ENCODE measurements around the gene BCAS4. TPM values are rescaled to one million over a fixed set of nuclear protein-coding genes. Genes with fewer than 3 reads are reported as not detected.

Gene BCAS4
- total and polyA plus RNA-seq, 3 donors from 2014 or later: 5.8 to 10.8 (median 7.6) TPM

DNA sequence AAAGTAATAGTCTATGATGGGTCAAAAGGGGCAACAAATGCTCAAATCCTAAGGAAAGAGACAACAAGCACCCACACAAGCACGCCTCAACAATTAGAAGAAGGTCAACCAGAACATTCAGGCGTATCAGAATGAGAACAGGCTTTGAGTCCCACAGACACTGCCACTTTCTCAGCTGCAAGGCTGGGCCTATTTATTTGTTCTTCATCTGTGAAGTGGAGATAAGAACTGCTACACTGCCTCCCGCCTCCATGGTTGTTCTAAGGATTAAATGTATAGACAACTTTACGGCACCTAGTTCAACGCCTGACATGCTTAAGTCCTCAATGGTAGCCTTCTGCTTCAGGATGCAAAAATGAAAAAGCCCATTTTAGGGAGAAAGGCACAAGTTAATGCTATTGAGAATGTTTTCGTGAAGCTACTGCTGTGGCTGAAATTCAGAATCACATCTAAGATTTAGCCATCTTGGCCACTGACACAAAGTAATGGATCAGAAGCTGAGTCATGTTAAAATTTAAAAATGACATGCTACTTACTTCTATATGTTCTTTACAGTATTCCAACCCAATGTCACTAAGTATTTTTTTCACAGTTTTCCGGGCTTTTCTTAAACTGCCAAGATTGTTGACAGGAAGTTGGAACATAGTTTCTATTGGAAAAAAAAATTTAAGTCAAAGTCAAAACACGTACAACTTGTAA is 108.6 kb downstream of the BCAS4 start:
- H3K4me1 ChIP-seq: peaks cover 10% of the 10 kb centered on the region
- no peak for TF ChIP-seq POLR2A (IDR thresholded peaks at IDR 0.05)
- TF ChIP-seq, protein P1, sequence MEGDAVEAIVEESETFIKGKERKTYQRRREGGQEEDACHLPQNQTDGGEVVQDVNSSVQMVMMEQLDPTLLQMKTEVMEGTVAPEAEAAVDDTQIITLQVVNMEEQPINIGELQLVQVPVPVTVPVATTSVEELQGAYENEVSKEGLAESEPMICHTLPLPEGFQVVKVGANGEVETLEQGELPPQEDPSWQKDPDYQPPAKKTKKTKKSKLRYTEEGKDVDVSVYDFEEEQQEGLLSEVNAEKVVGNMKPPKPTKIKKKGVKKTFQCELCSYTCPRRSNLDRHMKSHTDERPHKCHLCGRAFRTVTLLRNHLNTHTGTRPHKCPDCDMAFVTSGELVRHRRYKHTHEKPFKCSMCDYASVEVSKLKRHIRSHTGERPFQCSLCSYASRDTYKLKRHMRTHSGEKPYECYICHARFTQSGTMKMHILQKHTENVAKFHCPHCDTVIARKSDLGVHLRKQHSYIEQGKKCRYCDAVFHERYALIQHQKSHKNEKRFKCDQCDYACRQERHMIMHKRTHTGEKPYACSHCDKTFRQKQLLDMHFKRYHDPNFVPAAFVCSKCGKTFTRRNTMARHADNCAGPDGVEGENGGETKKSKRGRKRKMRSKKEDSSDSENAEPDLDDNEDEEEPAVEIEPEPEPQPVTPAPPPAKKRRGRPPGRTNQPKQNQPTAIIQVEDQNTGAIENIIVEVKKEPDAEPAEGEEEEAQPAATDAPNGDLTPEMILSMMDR (IDR thresholded peaks at IDR 0.05): no peak
- H3K27ac ChIP-seq: no peak overlapping the region
- H3K4me3 ChIP-seq: no peak overlapping the region
- no peaks in the 10 kb centered on the region for H3K36me3 ChIP-seq (ENCODE audit: low read depth, missing control alignments)
- H3K9me3 ChIP-seq: no peaks in the 10 kb centered on the region
- intact Hi-C loops (cut with DNase I; ENCODE audit: low total_unique reads): no loop called here
- no peaks in the 10 kb centered on the region for H3K27me3 ChIP-seq
- WGBS, 2 donors: 59 to 78% methylated on average over 8 of the region's 8 CpGs
- DNase-seq: no peak

DNA sequence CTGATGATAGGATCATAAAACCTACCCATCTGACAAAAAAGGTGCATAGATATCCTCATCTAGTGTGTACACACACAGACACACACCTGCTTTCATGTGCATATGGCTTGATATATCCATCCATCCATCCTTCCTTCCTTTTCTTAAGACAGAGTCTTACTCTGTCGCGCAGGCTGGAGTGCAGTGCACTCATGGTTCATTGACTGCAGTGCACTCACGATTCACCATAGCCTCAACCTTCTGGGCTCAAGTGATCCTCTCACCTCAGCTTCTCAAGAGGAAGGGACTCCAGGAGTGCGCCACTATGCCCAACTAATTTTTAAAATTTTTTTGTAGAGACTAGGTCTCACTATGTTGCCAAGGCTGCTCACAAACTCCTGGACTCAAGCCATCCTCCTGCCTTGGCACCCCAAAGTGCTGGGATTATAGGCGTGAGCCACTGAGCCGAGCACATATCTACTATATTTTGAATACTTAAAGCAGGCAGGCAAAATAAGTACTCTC is 109.3 kb downstream of the BCAS4 start:
- no peaks in the 10 kb centered on the region for H3K27me3 ChIP-seq
- H3K36me3 ChIP-seq (ENCODE audit: low read depth, missing control alignments): no peaks in the 10 kb centered on the region
- 70 to 76% methylated on average over 6 of the region's 6 CpGs for WGBS, 2 donors
- intact Hi-C loops (cut with DNase I; ENCODE audit: low total_unique reads): no loop called here
- no peak overlapping the region for H3K27ac ChIP-seq
- no peaks in the 10 kb centered on the region for H3K9me3 ChIP-seq
- no peak for TF ChIP-seq POLR2A (IDR thresholded peaks at IDR 0.05)
- TF ChIP-seq, protein P1 (IDR thresholded peaks at IDR 0.05): no peak
- peaks cover 10% of the 10 kb centered on the region for H3K4me1 ChIP-seq
- H3K4me3 ChIP-seq: no peak overlapping the region
- DNase-seq: no peak

DNA sequence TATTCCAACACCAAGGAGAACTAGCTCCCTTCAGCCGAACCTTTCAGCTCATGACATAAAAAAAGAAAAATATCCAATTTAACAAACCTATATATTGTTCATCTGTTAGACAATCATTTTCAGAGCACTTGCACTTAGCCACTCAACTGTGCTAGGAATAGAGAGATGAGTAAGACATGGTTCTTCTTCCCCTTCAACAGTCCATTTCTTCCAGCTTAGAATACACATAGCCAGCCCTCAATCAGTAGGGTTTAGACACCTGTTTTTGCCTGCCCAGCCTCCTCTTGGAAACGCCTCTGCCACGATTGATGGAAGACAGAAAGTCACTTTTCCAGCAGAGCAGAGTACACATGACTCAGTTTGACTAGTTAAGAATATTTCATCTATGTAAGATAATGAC is 114.6 kb downstream of the BCAS4 start:
- no peak overlapping the region for H3K27ac ChIP-seq
- 87 to 94% methylated on average over 3 of the region's 3 CpGs for WGBS, 2 donors
- intact Hi-C loops (cut with DNase I; ENCODE audit: low total_unique reads): no loop called here

DNA sequence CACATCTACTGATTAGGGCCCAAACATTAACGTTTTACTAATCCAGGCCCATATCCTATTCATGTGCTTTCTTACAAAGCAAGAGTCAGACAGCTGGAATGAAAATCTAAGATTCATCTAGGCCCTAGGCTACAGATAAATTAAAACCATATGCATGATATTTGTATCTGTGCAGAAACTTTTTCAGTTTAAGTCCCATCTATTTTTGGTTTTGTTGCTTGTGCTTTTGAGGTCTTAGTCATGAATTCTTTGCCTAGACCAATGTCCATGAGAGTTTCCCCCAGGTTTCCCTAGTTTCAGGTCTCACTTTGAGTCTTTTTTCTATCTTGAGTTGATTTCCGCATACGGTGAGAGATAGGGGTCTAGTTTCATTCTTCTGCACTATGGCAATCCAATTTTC is 116.2 kb downstream of the BCAS4 start:
- WGBS, 2 donors: 59 to 60% methylated on average over 3 of the region's 3 CpGs
- no peak for DNase-seq
- intact Hi-C loops (cut with DNase I; ENCODE audit: low total_unique reads): no loop called here
- H3K4me3 ChIP-seq: no peak overlapping the region
- no peaks in the 10 kb centered on the region for H3K27me3 ChIP-seq
- TF ChIP-seq, protein P1 (IDR thresholded peaks at IDR 0.05): no peak
- TF ChIP-seq POLR2A (IDR thresholded peaks at IDR 0.05): no peak
- no peak overlapping the region for H3K27ac ChIP-seq
- H3K9me3 ChIP-seq: no peaks in the 10 kb centered on the region
- H3K36me3 ChIP-seq (ENCODE audit: low read depth, missing control alignments): no peaks in the 10 kb centered on the region
- peaks cover 31% of the 10 kb centered on the region for H3K4me1 ChIP-seq

More for the DNA sequence above, 114.6 kb downstream of the BCAS4 start:
- Histone ChIP-seq H3K4me1 (peaks cover 21% of the 10 kb centered on the region), H3K4me3 (no peak overlapping the region), H3K27me3 (no peaks in the 10 kb centered on the region), H3K9me3 (no peaks in the 10 kb centered on the region), H3K36me3 (ENCODE audit: low read depth, missing control alignments) (no peaks in the 10 kb centered on the region)
- DNase-seq: no peak
- TF ChIP-seq, protein P1 (IDR thresholded peaks at IDR 0.05): no peak
- TF ChIP-seq POLR2A (IDR thresholded peaks at IDR 0.05): no peak

DNA sequence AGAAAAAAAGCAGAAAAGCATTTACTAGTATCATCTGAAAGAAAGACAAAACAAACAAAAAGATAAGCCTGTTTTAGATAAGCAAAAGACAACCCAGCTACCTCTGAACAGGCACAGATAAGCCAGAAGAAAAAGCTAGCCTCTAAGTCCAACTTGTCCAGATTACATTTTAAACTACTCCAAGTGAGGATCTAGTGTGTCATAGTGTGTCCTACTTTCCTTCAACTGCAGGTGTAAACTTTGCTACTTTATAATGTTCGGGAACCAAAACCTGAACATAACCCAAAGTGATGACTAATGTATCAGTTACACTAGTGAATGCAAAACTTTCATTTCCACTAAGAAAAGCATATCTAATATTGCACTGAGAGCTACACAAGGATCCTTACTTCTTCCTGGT is 116.9 kb downstream of the BCAS4 start:
- Histone ChIP-seq H3K36me3 (ENCODE audit: low read depth, missing control alignments) (no peaks in the 10 kb centered on the region), H3K9me3 (no peaks in the 10 kb centered on the region), H3K27me3 (no peaks in the 10 kb centered on the region), H3K4me3 (no peak overlapping the region), H3K4me1 (peaks cover 37% of the 10 kb centered on the region), H3K27ac (no peak overlapping the region)
- no peak for DNase-seq
- 32 to 62% methylated on average over 1 of the region's 1 CpG for WGBS, 2 donors
- no peak for TF ChIP-seq POLR2A (IDR thresholded peaks at IDR 0.05)
- TF ChIP-seq, protein P1 (IDR thresholded peaks at IDR 0.05): no peak
- intact Hi-C loops (cut with DNase I; ENCODE audit: low total_unique reads): no loop called here
